Pancreas (tissue), 10 donors: ENCODE results near the gene STPG1. TPM values are rescaled to one million over a fixed set of nuclear protein-coding genes. Genes with fewer than 3 reads are reported as not detected.

Experiments used
- ATAC-seq, 4 donors: fragments of 200-7000 bp; cut with Tn5 transposase; one replicate each; pipeline versions ENCODE4 v1.8.0 to v1.9.1; 2020; ENCODE audit warnings: mild to moderate bottlenecking in 4 of 4, moderate library complexity in 4 of 4
- DNase-seq, 6 donors: peaks; one replicate each; pipeline ENCODE4 v3.0.0-alpha.2; 2020
- FAIRE-seq: peaks from 2 replicates; lab custom pipeline; 2012; peaks lifted over from hg19 to GRCh38; lab: Jason Lieb, UNC
- H3K27ac ChIP-seq, 4 donors: fragments of 200-600 bp; sonication (generic); 1 replicate in 3 of 4; 2 replicates in 1 of 4; pipeline versions ENCODE4 v1.5.0 to v1.8.0; 2020
- H3K27me3 ChIP-seq, 4 donors: fragments of 200-600 bp; one replicate each; pipeline ENCODE4 v1.8.0; 2021
- H3K36me3 ChIP-seq, 3 donors: fragments of 200-600 bp; sonication (generic) in 1 of 3; one replicate each; pipeline versions ENCODE4 v1.5.0 to v1.8.0; 2020 to 2021
- H3K4me1 ChIP-seq, 3 donors: fragments of 200-600 bp; one replicate each; pipeline ENCODE4 v1.8.0; 2021
- H3K4me3 ChIP-seq, 4 donors: fragments of 200-600 bp; sonication (generic) in 2 of 4; one replicate each; pipeline versions ENCODE4 v1.5.0 to v1.8.0; 2020 to 2021
- H3K9me3 ChIP-seq, 4 donors: fragments of 200-600 bp; one replicate each; pipeline ENCODE4 v1.8.0; 2021
- CTCF ChIP-seq, 4 donors: fragments of 200-600 bp; sonication (generic) in 3 of 4; IDR thresholded peaks; one replicate each; pipeline versions ENCODE4 v1.5.0 to v1.8.0; 2021; ENCODE audit warnings: antibody characterized with exemption in 4 of 4
- WGBS, 2 donors: extraction: QIAGEN DNeasy Blood & Tissue Kit; methylation state at CpG; one replicate each; pipeline ENCODE4 v1.1.7; 2013; 5-methylcytosine and 5-hydroxymethylcytosine counted together
- intact Hi-C, 3 donors: fragments of 100-400 bp; cut with DNase I; formaldehyde crosslinking; loops; one replicate each; pipeline versions ENCODE4 v1.11.1 to v1.14.2; 2022
- polyA plus RNA-seq, 2 donors: library from polyadenylated mRNA; stranded (reverse); fragments of 200-250 nt; gene quantifications; one replicate each; pipeline ENCODE4 v1.2.3, GENCODE V29; 2013
- total RNA-seq, 6 donors: library from RNA; stranded (reverse); fragmentation: NEBNext Ultra II Directional in 4 of 6; extraction: Animal tissue kit (Norgen Biotek cat#: 25700) in 4 of 6; gene quantifications; one replicate each; pipeline versions ENCODE4 v1.2.1 to v1.2.4, GENCODE V29; 2021 to 2023
- donor health status: healthy with polysubstance abuse.
- donor health status: DM: no; HTN: no; CAD: no; lungs with moderate emphysema.
- donor health status: DM: no; HTN: no; CAD: no.
- donor health status: control.
- donor health status: control.
- donor health status: Bipolar disorder and iron deficiency.
- donor health status: DM: yes; HTN: yes; CAD: no.
- donor health status: DM: no; HTN: no; CAD: no.
- donor health status: DM: no; HTN: no; CAD: no.
- donor health status: DM: yes; HTN: yes; CAD: no.

Gene STPG1
- total and polyA plus RNA-seq, 8 donors: 2.7 to 6.3 (median 3.5) TPM

GRCh38 chr1:24425441-24425840 lies 11.9 kb upstream of the STPG1 start:
- Histone ChIP-seq H3K4me3 (no peak overlapping the region), H3K36me3 (peaks cover 0 to 19% (median 0%) of the 10 kb centered on the region in 3 donors), H3K4me1 (peaks cover 11 to 19% (median 16%) of the 10 kb centered on the region in 3 donors), H3K27me3 (no peaks in the 10 kb centered on the region), H3K27ac (no peak overlapping the region), H3K9me3 (no peaks in the 10 kb centered on the region)
- intact Hi-C loops: loop anchor here in 1 of 3 donors (10.0 kb wide), 1 partner anchor 69 kb away; no protein-coding TSS in a partner anchor
- FAIRE-seq: no peak
- peak; percentile 69 to 80 (median 74) for ATAC-seq
- TF ChIP-seq CTCF (IDR thresholded peaks at IDR 0.05): no peak
- DNase-seq: no peak
- 16 to 25% methylated on average over 3 of the region's 3 CpGs for WGBS, 2 donors

- peaks cover 0 to 24% (median 0%) of the 10 kb centered on the region in 3 donors for H3K36me3 ChIP-seq
- H3K4me3 ChIP-seq: no peak overlapping the region
- 80 to 88% methylated on average over 3 of the region's 3 CpGs for WGBS, 2 donors
- H3K4me1 ChIP-seq: peaks cover 11 to 19% (median 16%) of the 10 kb centered on the region in 3 donors
- DNase-seq: no peak
- H3K27me3 ChIP-seq: no peaks in the 10 kb centered on the region
- intact Hi-C loops: loop anchor here in 1 of 3 donors (10.0 kb wide), 1 partner anchor 70 kb away; no protein-coding TSS in a partner anchor
- ATAC-seq: peak in 1 of 4 donors; percentile 28
- no peak overlapping the region for H3K27ac ChIP-seq
- H3K9me3 ChIP-seq: no peaks in the 10 kb centered on the region
- no peak for TF ChIP-seq CTCF (IDR thresholded peaks at IDR 0.05)
- no peak for FAIRE-seq
Observed at GRCh38 chr1:24424990-24425389, 11.4 kb upstream of the STPG1 start.

GRCh38 chr1:24424207-24424606 lies 10.6 kb upstream of the STPG1 start:
- intact Hi-C loops: loop anchor here in 1 of 3 donors (10.0 kb wide), 1 partner anchor 71 kb away; no protein-coding TSS in a partner anchor
- 69 to 73% methylated on average over 5 of the region's 5 CpGs for WGBS, 2 donors
- H3K27me3 ChIP-seq: no peaks in the 10 kb centered on the region
- no peaks in the 10 kb centered on the region for H3K9me3 ChIP-seq
- FAIRE-seq: no peak
- no peak overlapping the region for H3K4me3 ChIP-seq
- ATAC-seq: peak in 2 of 4 donors; percentile 21 to 23
- no peak for TF ChIP-seq CTCF (IDR thresholded peaks at IDR 0.05)
- no peak overlapping the region for H3K27ac ChIP-seq
- peaks cover 11 to 19% (median 16%) of the 10 kb centered on the region in 3 donors for H3K4me1 ChIP-seq
- DNase-seq: no peak
- peaks cover 0 to 30% (median 0%) of the 10 kb centered on the region in 3 donors for H3K36me3 ChIP-seq

- intact Hi-C loops: loop anchor here in 1 of 3 donors (10.0 kb wide), 1 partner anchor 73 kb away; no protein-coding TSS in a partner anchor
- H3K9me3 ChIP-seq: no peaks in the 10 kb centered on the region
- H3K36me3 ChIP-seq: peaks cover 0 to 30% (median 0%) of the 10 kb centered on the region in 3 donors
- H3K4me1 ChIP-seq: peaks cover 21 to 34% (median 30%) of the 10 kb centered on the region in 3 donors
- H3K27me3 ChIP-seq: no peaks in the 10 kb centered on the region
- no peak for TF ChIP-seq CTCF (IDR thresholded peaks at IDR 0.05)
- no peak for FAIRE-seq
- no peak overlapping the region for H3K27ac ChIP-seq
- DNase-seq: no peak
- 84 to 88% methylated on average over 2 of the region's 2 CpGs for WGBS, 2 donors
- ATAC-seq: no peak
- no peak overlapping the region for H3K4me3 ChIP-seq
Observed at GRCh38 chr1:24421502-24421901, 7.9 kb upstream of the STPG1 start.

DNA sequence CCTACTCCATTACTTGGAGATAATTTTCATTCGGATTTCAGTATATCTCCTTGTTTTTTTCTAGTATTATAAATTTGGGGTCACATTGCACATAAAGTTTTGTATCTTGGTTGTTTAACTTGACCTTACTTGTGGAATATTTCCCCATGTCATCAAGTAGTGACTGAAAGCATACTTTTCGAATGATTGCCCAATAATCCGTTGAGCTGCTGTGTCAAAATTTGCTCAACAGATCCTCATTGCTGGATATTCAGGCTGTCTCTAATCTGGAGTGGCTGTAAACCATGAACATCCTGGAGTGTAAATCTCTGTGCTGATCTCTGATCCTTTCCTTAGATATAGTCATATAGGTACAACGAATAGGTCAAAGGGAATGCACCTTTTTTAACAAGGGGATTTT lies 7.0 kb upstream of the STPG1 start:
- intact Hi-C loops: loop anchor here in 1 of 3 donors (10.0 kb wide), 1 partner anchor 74 kb away; no protein-coding TSS in a partner anchor
- Histone ChIP-seq H3K4me3 (no peak overlapping the region), H3K27me3 (no peaks in the 10 kb centered on the region), H3K9me3 (no peaks in the 10 kb centered on the region), H3K27ac (no peak overlapping the region), H3K36me3 (peaks cover 0 to 30% (median 0%) of the 10 kb centered on the region in 3 donors), H3K4me1 (peaks cover 14 to 29% (median 26%) of the 10 kb centered on the region in 3 donors)
- WGBS, 2 donors: 79% methylated on average over 4 of the region's 4 CpGs
- TF ChIP-seq CTCF (IDR thresholded peaks at IDR 0.05): no peak
- no peak for ATAC-seq
- DNase-seq: no peak
- FAIRE-seq: no peak
